ENCODE results near the gene NUP98.

Gene NUP98

GRCh38 chr11:3709977-3710376, 87.4 kb downstream of the NUP98 start (continued):
- TF ChIP-seq, protein P1, sequence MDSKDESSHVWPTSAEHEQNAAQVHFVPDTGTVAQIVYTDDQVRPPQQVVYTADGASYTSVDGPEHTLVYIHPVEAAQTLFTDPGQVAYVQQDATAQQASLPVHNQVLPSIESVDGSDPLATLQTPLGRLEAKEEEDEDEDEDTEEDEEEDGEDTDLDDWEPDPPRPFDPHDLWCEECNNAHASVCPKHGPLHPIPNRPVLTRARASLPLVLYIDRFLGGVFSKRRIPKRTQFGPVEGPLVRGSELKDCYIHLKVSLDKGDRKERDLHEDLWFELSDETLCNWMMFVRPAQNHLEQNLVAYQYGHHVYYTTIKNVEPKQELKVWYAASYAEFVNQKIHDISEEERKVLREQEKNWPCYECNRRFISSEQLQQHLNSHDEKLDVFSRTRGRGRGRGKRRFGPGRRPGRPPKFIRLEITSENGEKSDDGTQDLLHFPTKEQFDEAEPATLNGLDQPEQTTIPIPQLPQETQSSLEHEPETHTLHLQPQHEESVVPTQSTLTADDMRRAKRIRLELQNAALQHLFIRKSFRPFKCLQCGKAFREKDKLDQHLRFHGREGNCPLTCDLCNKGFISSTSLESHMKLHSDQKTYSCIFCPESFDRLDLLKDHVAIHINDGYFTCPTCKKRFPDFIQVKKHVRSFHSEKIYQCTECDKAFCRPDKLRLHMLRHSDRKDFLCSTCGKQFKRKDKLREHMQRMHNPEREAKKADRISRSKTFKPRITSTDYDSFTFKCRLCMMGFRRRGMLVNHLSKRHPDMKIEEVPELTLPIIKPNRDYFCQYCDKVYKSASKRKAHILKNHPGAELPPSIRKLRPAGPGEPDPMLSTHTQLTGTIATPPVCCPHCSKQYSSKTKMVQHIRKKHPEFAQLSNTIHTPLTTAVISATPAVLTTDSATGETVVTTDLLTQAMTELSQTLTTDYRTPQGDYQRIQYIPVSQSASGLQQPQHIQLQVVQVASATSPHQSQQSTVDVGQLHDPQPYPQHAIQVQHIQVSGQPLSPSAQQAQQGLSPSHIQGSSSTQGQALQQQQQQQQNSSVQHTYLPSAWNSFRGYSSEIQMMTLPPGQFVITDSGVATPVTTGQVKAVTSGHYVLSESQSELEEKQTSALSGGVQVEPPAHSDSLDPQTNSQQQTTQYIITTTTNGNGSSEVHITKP (tag by site-specific recombination; IDR thresholded peaks at IDR 0.05): no peak
- no peak for TF ChIP-seq ZNF777 (tag by site-specific recombination; IDR thresholded peaks at IDR 0.05; ENCODE audit: borderline replicate concordance)
- TF ChIP-seq MEIS1 (CRISPR knock-in tag; IDR thresholded peaks at IDR 0.05; ENCODE audit: borderline replicate concordance): no peak

GRCh38 chr11:3707176-3707575, 90.2 kb downstream of the NUP98 start:
- no peak overlapping the region for H3K27ac ChIP-seq (ENCODE audit: extremely low read depth, low read depth, low read length)
- POLR2A ChIA-PET: no interaction called here
- TF ChIP-seq ZNF426 (tag by site-specific recombination; IDR thresholded peaks at IDR 0.05) (no peak), ZNF266 (tag by site-specific recombination; IDR thresholded peaks at IDR 0.05; ENCODE audit: low read depth) (no peak), KLF7 (tag by site-specific recombination; IDR thresholded peaks at IDR 0.05; ENCODE audit: borderline replicate concordance) (no peak), ZNF48 (tag by site-specific recombination; IDR thresholded peaks at IDR 0.05) (no peak), ZNF624 (tag by site-specific recombination; IDR thresholded peaks at IDR 0.05) (no peak), ZNF580 (tag by site-specific recombination; IDR thresholded peaks at IDR 0.05) (no peak), ZNF239 (tag by site-specific recombination; IDR thresholded peaks at IDR 0.05) (no peak), ZNF76 (tag by site-specific recombination; IDR thresholded peaks at IDR 0.05; ENCODE audit: borderline replicate concordance, low read depth) (no peak)
- TF ChIP-seq, protein P2, sequence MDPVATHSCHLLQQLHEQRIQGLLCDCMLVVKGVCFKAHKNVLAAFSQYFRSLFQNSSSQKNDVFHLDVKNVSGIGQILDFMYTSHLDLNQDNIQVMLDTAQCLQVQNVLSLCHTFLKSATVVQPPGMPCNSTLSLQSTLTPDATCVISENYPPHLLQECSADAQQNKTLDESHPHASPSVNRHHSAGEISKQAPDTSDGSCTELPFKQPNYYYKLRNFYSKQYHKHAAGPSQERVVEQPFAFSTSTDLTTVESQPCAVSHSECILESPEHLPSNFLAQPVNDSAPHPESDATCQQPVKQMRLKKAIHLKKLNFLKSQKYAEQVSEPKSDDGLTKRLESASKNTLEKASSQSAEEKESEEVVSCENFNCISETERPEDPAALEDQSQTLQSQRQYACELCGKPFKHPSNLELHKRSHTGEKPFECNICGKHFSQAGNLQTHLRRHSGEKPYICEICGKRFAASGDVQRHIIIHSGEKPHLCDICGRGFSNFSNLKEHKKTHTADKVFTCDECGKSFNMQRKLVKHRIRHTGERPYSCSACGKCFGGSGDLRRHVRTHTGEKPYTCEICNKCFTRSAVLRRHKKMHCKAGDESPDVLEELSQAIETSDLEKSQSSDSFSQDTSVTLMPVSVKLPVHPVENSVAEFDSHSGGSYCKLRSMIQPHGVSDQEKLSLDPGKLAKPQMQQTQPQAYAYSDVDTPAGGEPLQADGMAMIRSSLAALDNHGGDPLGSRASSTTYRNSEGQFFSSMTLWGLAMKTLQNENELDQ (tag by site-specific recombination; IDR thresholded peaks at IDR 0.05; ENCODE audit: low read depth): no peak
- peaks cover 16 to 90% of the 10 kb centered on the region in 2 experiments for H3K36me3 ChIP-seq (ENCODE audit: control insufficient read depth in 2 of 2, insufficient read depth in 1 of 2, low read length in 2 of 2)
- no peak overlapping the region for H3K4me3 ChIP-seq (ENCODE audit: low read depth, low read length)
- CTCF ChIA-PET: no interaction called here
- no peaks in the 10 kb centered on the region for H3K9me3 ChIP-seq (ENCODE audit: control insufficient read depth, insufficient read depth, low read depth, low read length)
- H3K4me1 ChIP-seq (ENCODE audit: control insufficient read depth, insufficient read depth, low read length): no peaks in the 10 kb centered on the region

DNA sequence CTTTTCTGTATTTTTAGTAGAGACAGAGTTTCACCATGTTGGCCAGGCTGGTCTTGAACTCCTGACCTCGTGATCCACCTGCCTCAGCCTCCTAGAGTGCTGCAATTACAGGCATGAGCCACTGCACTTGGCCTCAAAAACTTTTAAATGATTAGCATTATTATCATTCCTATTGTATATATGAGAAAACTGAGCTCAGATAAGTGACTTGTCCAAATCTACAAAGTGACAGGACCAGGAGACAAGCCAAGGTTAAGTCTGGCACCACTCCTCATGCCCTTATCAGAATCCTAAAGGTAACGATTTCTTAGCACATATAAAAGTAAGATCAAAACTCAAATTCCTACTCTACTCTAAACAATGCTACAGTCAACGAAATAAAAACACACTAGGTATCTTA, 94.0 kb downstream of the NUP98 start:
- H3K27ac ChIP-seq (ENCODE audit: extremely low read depth, low read depth, low read length): no peak overlapping the region
- no peak overlapping the region for H3K4me3 ChIP-seq (ENCODE audit: low read depth, low read length)
- peaks cover 13 to 93% of the 10 kb centered on the region in 2 experiments for H3K36me3 ChIP-seq (ENCODE audit: control insufficient read depth in 2 of 2, insufficient read depth in 1 of 2, low read length in 2 of 2)
- ChIA-PET POLR2A (no interaction called here), CTCF (interaction anchor here (0.6 kb wide), 1 partner anchor 105 kb away, joined by 3 read pairs; the partner anchor contains the start of gene PGAP2)
- no peaks in the 10 kb centered on the region for H3K9me3 ChIP-seq (ENCODE audit: control insufficient read depth, insufficient read depth, low read depth, low read length)
- H3K4me1 ChIP-seq (ENCODE audit: control insufficient read depth, insufficient read depth, low read length): no peaks in the 10 kb centered on the region
- no peak for TF ChIP-seq ZNF843 (tag by site-specific recombination; IDR thresholded peaks at IDR 0.05)
- TF ChIP-seq ZNF501 (tag by site-specific recombination; IDR thresholded peaks at IDR 0.05): no peak
- no peak for TF ChIP-seq ZNF311 (tag by site-specific recombination; IDR thresholded peaks at IDR 0.05; ENCODE audit: borderline replicate concordance)
- TF ChIP-seq OSR2 (tag by site-specific recombination; IDR thresholded peaks at IDR 0.05): no peak
- TF ChIP-seq ZNF37A (tag by site-specific recombination; IDR thresholded peaks at IDR 0.05): no peak
- TF ChIP-seq ZNF513 (tag by site-specific recombination; IDR thresholded peaks at IDR 0.05): no peak
- TF ChIP-seq, protein P3, sequence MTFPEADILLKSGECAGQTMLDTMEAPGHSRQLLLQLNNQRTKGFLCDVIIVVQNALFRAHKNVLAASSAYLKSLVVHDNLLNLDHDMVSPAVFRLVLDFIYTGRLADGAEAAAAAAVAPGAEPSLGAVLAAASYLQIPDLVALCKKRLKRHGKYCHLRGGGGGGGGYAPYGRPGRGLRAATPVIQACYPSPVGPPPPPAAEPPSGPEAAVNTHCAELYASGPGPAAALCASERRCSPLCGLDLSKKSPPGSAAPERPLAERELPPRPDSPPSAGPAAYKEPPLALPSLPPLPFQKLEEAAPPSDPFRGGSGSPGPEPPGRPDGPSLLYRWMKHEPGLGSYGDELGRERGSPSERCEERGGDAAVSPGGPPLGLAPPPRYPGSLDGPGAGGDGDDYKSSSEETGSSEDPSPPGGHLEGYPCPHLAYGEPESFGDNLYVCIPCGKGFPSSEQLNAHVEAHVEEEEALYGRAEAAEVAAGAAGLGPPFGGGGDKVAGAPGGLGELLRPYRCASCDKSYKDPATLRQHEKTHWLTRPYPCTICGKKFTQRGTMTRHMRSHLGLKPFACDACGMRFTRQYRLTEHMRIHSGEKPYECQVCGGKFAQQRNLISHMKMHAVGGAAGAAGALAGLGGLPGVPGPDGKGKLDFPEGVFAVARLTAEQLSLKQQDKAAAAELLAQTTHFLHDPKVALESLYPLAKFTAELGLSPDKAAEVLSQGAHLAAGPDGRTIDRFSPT (tag by site-specific recombination; IDR thresholded peaks at IDR 0.05): no peak
- TF ChIP-seq ZNF549 (tag by site-specific recombination; IDR thresholded peaks at IDR 0.05): no peak
- TF ChIP-seq ZFP3 (tag by site-specific recombination; IDR thresholded peaks at IDR 0.05; ENCODE audit: low read depth): no peak
- TF ChIP-seq ZSCAN16 (tag by site-specific recombination; IDR thresholded peaks at IDR 0.05): no peak
- TF ChIP-seq ZNF776 (tag by site-specific recombination; IDR thresholded peaks at IDR 0.05; ENCODE audit: borderline replicate concordance): no peak

All from HEK293 (cell line).